ENCODE results near the gene GRPR. TPM values are rescaled to one million over a fixed set of nuclear protein-coding genes. Genes with fewer than 3 reads are reported as not detected.

GRPR gene
- total and polyA plus RNA-seq, 10 of the 15 experiments (the other 5 are each of a cell fraction or from before 2014, with no cell fraction given), result 0.10 to 3.7 (median 0.21) TPM; not detected in 1

DNA sequence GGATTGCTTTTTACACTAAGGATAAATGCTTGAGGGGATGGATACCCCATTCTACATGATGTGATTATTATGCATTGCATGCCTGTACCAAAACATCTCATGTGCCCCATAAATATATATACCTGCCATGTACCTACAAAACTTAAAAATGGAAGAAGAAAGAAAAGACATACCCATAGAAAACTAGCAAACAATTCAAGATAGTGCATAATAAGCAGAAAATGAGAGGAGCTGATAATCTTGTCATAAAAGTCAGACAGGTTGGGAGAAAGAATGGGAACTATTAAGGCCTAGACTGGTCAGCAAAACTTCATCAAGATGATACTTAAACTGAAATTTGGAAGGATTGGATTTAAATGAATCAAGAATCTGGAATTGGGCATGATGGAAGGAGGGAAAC is 22.3 kb downstream of the GRPR start:
- Histone ChIP-seq H3K27me3 (replicated peaks in 1 of 2; ENCODE audit: control insufficient read depth in 2 of 2, insufficient read depth in 2 of 2, low read length in 1 of 2) (no peaks in the 10 kb centered on the region; a peak in 1 of 4 replicates), H3K27ac (ENCODE audit: control insufficient read depth, insufficient read depth) (no peak overlapping the region), H3K4me1 (ENCODE audit: control insufficient read depth, insufficient read depth, low read length) (no peaks in the 10 kb centered on the region), H2AFZ (ENCODE audit: control insufficient read depth, low read depth, low read length) (no peak overlapping the region), H3K4me2 (ENCODE audit: control insufficient read depth, insufficient read depth) (no peak overlapping the region), H3K9me3 (replicated peaks; ENCODE audit: control insufficient read depth, insufficient read depth, low read length) (no peaks in the 10 kb centered on the region), H3K4me3 (no peak overlapping the region), H3K79me2 (ENCODE audit: control insufficient read depth, insufficient read depth, low read length) (no peaks in the 10 kb centered on the region), H4K20me1 (ENCODE audit: control insufficient read depth, insufficient read depth) (no peaks in the 10 kb centered on the region), H3K36me3 (ENCODE audit: control insufficient read depth in 2 of 2, insufficient read depth in 2 of 2, low read length in 1 of 2) (no peaks in the 10 kb centered on the region), H3K9ac (ENCODE audit: control insufficient read depth, insufficient read depth, low read length) (no peak overlapping the region)
- CTCF ChIA-PET, result interaction anchor here (1.3 to 5.0 kb wide), 3 partner anchors 7 to 11 kb away, joined by 3 to 23 read pairs (median 6); no protein-coding TSS in a partner anchor
- no TSS peak for BruUV-seq (replicated peaks)
- in situ Hi-C loops (cut with MboI), result no loop called here
- FAIRE-seq (no peak), ATAC-seq (no peak), DNase-seq (ENCODE audit: low read depth, low spot score) (no peak)
- TF ChIP-seq EGR1 (IDR thresholded peaks at IDR 0.05; ENCODE audit: borderline replicate concordance in 1 of 2, low read depth in 2 of 2, low read length in 2 of 2) (no peak), PKNOX1 (IDR thresholded peaks at IDR 0.05) (no peak), BCL11A (IDR thresholded peaks at IDR 0.05; ENCODE audit: low read depth, low read length) (no peak), E4F1 (IDR thresholded peaks at IDR 0.05; ENCODE audit: borderline replicate concordance, partially characterized antibody) (no peak)
- TF ChIP-seq, protein P1, sequence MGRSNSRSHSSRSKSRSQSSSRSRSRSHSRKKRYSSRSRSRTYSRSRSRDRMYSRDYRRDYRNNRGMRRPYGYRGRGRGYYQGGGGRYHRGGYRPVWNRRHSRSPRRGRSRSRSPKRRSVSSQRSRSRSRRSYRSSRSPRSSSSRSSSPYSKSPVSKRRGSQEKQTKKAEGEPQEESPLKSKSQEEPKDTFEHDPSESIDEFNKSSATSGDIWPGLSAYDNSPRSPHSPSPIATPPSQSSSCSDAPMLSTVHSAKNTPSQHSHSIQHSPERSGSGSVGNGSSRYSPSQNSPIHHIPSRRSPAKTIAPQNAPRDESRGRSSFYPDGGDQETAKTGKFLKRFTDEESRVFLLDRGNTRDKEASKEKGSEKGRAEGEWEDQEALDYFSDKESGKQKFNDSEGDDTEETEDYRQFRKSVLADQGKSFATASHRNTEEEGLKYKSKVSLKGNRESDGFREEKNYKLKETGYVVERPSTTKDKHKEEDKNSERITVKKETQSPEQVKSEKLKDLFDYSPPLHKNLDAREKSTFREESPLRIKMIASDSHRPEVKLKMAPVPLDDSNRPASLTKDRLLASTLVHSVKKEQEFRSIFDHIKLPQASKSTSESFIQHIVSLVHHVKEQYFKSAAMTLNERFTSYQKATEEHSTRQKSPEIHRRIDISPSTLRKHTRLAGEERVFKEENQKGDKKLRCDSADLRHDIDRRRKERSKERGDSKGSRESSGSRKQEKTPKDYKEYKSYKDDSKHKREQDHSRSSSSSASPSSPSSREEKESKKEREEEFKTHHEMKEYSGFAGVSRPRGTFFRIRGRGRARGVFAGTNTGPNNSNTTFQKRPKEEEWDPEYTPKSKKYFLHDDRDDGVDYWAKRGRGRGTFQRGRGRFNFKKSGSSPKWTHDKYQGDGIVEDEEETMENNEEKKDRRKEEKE (IDR thresholded peaks at IDR 0.05), result no peak
- TF ChIP-seq, protein P2, sequence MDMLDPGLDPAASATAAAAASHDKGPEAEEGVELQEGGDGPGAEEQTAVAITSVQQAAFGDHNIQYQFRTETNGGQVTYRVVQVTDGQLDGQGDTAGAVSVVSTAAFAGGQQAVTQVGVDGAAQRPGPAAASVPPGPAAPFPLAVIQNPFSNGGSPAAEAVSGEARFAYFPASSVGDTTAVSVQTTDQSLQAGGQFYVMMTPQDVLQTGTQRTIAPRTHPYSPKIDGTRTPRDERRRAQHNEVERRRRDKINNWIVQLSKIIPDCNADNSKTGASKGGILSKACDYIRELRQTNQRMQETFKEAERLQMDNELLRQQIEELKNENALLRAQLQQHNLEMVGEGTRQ (IDR thresholded peaks at IDR 0.05; ENCODE audit: borderline replicate concordance, low read depth, low read length), result no peak
- TF ChIP-seq, protein P3, sequence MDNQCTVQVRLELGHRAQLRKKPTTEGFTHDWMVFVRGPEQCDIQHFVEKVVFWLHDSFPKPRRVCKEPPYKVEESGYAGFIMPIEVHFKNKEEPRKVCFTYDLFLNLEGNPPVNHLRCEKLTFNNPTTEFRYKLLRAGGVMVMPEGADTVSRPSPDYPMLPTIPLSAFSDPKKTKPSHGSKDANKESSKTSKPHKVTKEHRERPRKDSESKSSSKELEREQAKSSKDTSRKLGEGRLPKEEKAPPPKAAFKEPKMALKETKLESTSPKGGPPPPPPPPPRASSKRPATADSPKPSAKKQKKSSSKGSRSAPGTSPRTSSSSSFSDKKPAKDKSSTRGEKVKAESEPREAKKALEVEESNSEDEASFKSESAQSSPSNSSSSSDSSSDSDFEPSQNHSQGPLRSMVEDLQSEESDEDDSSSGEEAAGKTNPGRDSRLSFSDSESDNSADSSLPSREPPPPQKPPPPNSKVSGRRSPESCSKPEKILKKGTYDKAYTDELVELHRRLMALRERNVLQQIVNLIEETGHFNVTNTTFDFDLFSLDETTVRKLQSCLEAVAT (IDR thresholded peaks at IDR 0.05), result no peak
- SMC1A ChIA-PET (ENCODE audit: uncharacterized antibody, unreplicated experiment), result interaction anchor here (0.6 to 2.1 kb wide), 3 partner anchors 7 to 957 kb away, joined by 3 to 6 read pairs (median 3); no protein-coding TSS in a partner anchor
- RAD21 ChIA-PET (ENCODE audit: unreplicated experiment), result interaction anchor here (1.6 kb wide), 1 partner anchor 8 kb away, joined by 3 read pairs; no protein-coding TSS in a partner anchor
- POLR2A ChIA-PET, result no interaction called here
- intact Hi-C loops (cut with micrococcal nuclease; ENCODE audit: unreplicated experiment), result no loop called here
